PC-3 (cell line): ENCODE measurements around the gene TMEM156. TPM values are rescaled to one million over a fixed set of nuclear protein-coding genes. Genes with fewer than 3 reads are reported as not detected.

ENCODE experiments used
- ATAC-seq: fragments of 200-7000 bp; cut with Tn5 transposase; 2 replicates; pipeline ENCODE4 v1.9.1; 2020; ENCODE audit warnings: mild to moderate bottlenecking, moderate library complexity
- BruUV-seq: library from RNA; stranded (reverse); fragments of 400-500 nt; replicated peaks from 2 replicates; lab custom pipeline; 2021; lab: Mats Ljungman, UMichigan
- CTCF ChIA-PET: fragments of 300-600 bp; sonication (Branson Sonifier 250); formaldehyde crosslinking; loops from one replicate; lab custom pipeline; 2022; ENCODE audit warnings: antibody characterized with exemption; lab: Charles Lee
- POLR2A ChIA-PET: fragments of 300-600 bp; sonication (Branson Sonifier 250); formaldehyde crosslinking; loops from one replicate; lab custom pipeline; 2022; ENCODE audit warnings: antibody characterized with exemption; ENCODE audit not compliant: unreplicated experiment; lab: Charles Lee
- DNase-seq: peaks from one replicate; pipeline ENCODE4 v3.0.0-alpha.2; 2015
- H2AFZ ChIP-seq: fragments of 300-600 bp; sonication (generic); 2 replicates; pipeline ENCODE4 v1.6.0; 2016; ENCODE audit warnings: antibody characterized with exemption, low read length
- H3F3A ChIP-seq: fragments of 300-600 bp; sonication (generic); one replicate; pipeline ENCODE4 v1.6.0; 2017; ENCODE audit warnings: antibody characterized with exemption, low read length, control low read depth, mild to moderate bottlenecking; ENCODE audit not compliant: unreplicated experiment
- H3K27ac ChIP-seq: fragments of 300-600 bp; sonication (generic); 2 replicates; pipeline ENCODE4 v1.5.1; 2016; ENCODE audit warnings: mild to moderate bottlenecking, low read length
- H3K27me3 ChIP-seq: fragments of 300-600 bp; sonication (generic); 2 replicates; pipeline ENCODE4 v1.6.1; 2016; ENCODE audit warnings: low read length, mixed read lengths
- H3K36me3 ChIP-seq: fragments of 300-600 bp; sonication (generic); 2 replicates; pipeline ENCODE4 v1.6.1; 2016; ENCODE audit warnings: low read depth, mixed run types, low read length, mixed read lengths
- H3K4me1 ChIP-seq: fragments of 300-600 bp; sonication (generic); 2 replicates; pipeline ENCODE4 v1.5.1; 2016; ENCODE audit warnings: low read length; ENCODE audit not compliant: insufficient read depth
- H3K4me2 ChIP-seq: fragments of 300-600 bp; sonication (generic); 2 replicates; pipeline ENCODE4 v1.6.0; 2016; ENCODE audit warnings: low read length
- H3K4me3 ChIP-seq: fragments of 300-600 bp; sonication (generic); 2 replicates; pipeline ENCODE4 v1.5.1; 2016; ENCODE audit warnings: mild to moderate bottlenecking, low read length, mixed read lengths
- H3K79me2 ChIP-seq: fragments of 300-600 bp; sonication (generic); 2 replicates; pipeline ENCODE4 v1.6.1; 2017; ENCODE audit warnings: low read length, mixed read lengths
- H3K9ac ChIP-seq: fragments of 300-600 bp; sonication (generic); 2 replicates; pipeline ENCODE4 v1.6.0; 2016; ENCODE audit warnings: mild to moderate bottlenecking, low read length
- H3K9me2 ChIP-seq: fragments of 300-600 bp; sonication (generic); replicated peaks from 2 replicates; pipeline ENCODE4 v1.6.1; 2016; ENCODE audit warnings: mixed run types, low read length, mixed read lengths
- H3K9me3 ChIP-seq: fragments of 300-600 bp; sonication (generic); 2 replicates; pipeline ENCODE4 v1.6.1; 2016; ENCODE audit warnings: low read length, mixed read lengths
- H4K20me1 ChIP-seq: fragments of 300-600 bp; sonication (generic); 2 replicates; pipeline ENCODE4 v1.6.1; 2016; ENCODE audit warnings: low read length, mixed read lengths
- EZH2 ChIP-seq: fragments of 300-600 bp; sonication (generic); IDR thresholded peaks from one replicate; pipeline ENCODE4 v1.6.1; 2017; ENCODE audit warnings: antibody characterized with exemption, mild to moderate bottlenecking, low read length; ENCODE audit not compliant: unreplicated experiment
- EZH2phosphoT487 ChIP-seq: fragments of 300-600 bp; sonication (generic); IDR thresholded peaks from 2 replicates; pipeline ENCODE4 v1.6.1; 2018; ENCODE audit warnings: mild to moderate bottlenecking, antibody characterized with exemption, low read length, borderline replicate concordance
- intact Hi-C: fragments of 100-400 bp; cut with micrococcal nuclease; formaldehyde crosslinking; loops from 2 replicates; pipeline ENCODE4 v1.9.0; 2023
- total RNA-seq: library from RNA; depleted of rRNA; stranded (reverse); fragments of >200 nt; gene quantifications from 2 replicates; pipeline ENCODE4 v1.2.3, GENCODE V29; 2014
- TF ChIP-seq, protein P1 (sequence below): fragments of 300-600 bp; sonication (generic); conservative IDR thresholded peaks from 2 replicates; pipeline ENCODE4 v1.5.1; 2017; ENCODE audit warnings: antibody characterized with exemption, low read depth, mild to moderate bottlenecking, low read length

TMEM156 gene
- total RNA-seq, 1 experiment from 2014 or later: 41.5 TPM

DNA sequence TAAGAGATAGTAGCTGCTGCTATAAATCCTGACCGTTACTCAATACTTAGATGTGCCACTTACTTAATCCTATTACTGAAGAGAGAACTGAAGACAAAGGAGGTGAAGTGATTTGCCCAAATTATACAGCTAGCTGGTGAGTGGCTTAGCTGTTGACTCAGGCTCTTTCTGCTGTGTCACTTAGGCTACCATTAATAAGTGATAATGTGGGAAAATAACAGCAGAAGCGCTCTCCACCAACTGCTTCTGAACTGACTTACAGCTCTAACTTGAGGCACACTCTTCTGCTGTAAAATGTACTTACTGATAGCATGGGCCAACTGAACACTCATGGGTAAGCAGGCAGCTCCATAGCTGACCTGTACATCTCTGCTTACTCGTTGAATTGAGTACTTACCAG, 22.3 kb upstream of the TMEM156 start:
- POLR2A ChIA-PET: interaction anchor here (0.5 kb wide), 1 partner anchor 15 kb away, joined by 4 read pairs; no protein-coding TSS in a partner anchor
- H3K9ac ChIP-seq: no peak overlapping the region
- no TSS peak for BruUV-seq
- H2AFZ ChIP-seq: no peak overlapping the region
- intact Hi-C loops: no loop called here
- H3K79me2 ChIP-seq: peaks cover 98% of the 10 kb centered on the region
- H3K9me2 ChIP-seq: no peaks in the 10 kb centered on the region
- ATAC-seq (no peak), DNase-seq (no peak)
- TF ChIP-seq, protein P1, sequence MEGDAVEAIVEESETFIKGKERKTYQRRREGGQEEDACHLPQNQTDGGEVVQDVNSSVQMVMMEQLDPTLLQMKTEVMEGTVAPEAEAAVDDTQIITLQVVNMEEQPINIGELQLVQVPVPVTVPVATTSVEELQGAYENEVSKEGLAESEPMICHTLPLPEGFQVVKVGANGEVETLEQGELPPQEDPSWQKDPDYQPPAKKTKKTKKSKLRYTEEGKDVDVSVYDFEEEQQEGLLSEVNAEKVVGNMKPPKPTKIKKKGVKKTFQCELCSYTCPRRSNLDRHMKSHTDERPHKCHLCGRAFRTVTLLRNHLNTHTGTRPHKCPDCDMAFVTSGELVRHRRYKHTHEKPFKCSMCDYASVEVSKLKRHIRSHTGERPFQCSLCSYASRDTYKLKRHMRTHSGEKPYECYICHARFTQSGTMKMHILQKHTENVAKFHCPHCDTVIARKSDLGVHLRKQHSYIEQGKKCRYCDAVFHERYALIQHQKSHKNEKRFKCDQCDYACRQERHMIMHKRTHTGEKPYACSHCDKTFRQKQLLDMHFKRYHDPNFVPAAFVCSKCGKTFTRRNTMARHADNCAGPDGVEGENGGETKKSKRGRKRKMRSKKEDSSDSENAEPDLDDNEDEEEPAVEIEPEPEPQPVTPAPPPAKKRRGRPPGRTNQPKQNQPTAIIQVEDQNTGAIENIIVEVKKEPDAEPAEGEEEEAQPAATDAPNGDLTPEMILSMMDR: no peak
- TF ChIP-seq EZH2 (no peak), EZH2phosphoT487 (no peak)
- no peak overlapping the region for H3K27ac ChIP-seq
- H3K36me3 ChIP-seq: no peaks in the 10 kb centered on the region
- H3K27me3 ChIP-seq: no peaks in the 10 kb centered on the region
- CTCF ChIA-PET: no interaction called here
- no peaks in the 10 kb centered on the region for H3K4me1 ChIP-seq
- no peak overlapping the region for H3K4me3 ChIP-seq
- peaks cover 7% of the 10 kb centered on the region; the same call in 1 of the 2 replicates for H4K20me1 ChIP-seq
- no peak overlapping the region for H3K4me2 ChIP-seq
- H3F3A ChIP-seq: no peaks in the 10 kb centered on the region
- H3K9me3 ChIP-seq: no peaks in the 10 kb centered on the region

DNA sequence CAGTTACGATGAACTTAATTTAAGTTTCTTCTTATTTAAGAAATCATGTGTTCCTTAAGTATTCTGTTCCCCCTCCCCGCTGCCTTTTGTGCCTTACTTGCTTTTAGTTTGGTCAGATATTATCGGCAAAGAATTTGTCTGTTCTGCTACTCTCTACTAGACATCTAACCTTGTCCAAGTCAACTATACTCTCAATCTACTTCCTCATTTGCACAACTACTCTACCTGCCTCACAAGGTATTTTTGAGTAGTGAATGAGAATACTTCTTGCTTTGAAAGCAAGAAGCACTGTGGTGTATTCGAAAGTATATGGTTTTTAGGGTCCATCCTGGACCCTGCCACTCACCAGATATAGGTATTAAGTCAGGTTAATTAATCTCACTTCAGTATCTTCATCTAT, 21.8 kb upstream of the TMEM156 start:
- DNase-seq: no peak
- H3K4me2 ChIP-seq: no peak overlapping the region
- intact Hi-C loops: no loop called here
- peaks cover 7% of the 10 kb centered on the region; the same call in 1 of the 2 replicates for H4K20me1 ChIP-seq
- BruUV-seq: no TSS peak
- no peak overlapping the region for H3K9ac ChIP-seq
- no peaks in the 10 kb centered on the region for H3K4me1 ChIP-seq
- peaks cover 98% of the 10 kb centered on the region for H3K79me2 ChIP-seq
- H3K27ac ChIP-seq: no peak overlapping the region
- ATAC-seq: no peak
- H3K36me3 ChIP-seq: 0 out of 2 replicates have a peak, but pooled peaks cover 2% of the 10 kb centered on the region
- no peaks in the 10 kb centered on the region for H3F3A ChIP-seq
- H3K27me3 ChIP-seq: no peaks in the 10 kb centered on the region
- POLR2A ChIA-PET: no interaction called here
- no peak overlapping the region for H3K4me3 ChIP-seq
- H3K9me3 ChIP-seq: no peaks in the 10 kb centered on the region
- TF ChIP-seq EZH2 (no peak), EZH2phosphoT487 (no peak)
- TF ChIP-seq, protein P1: no peak
- CTCF ChIA-PET: no interaction called here
- no peaks in the 10 kb centered on the region for H3K9me2 ChIP-seq
- H2AFZ ChIP-seq: no peak overlapping the region

DNA sequence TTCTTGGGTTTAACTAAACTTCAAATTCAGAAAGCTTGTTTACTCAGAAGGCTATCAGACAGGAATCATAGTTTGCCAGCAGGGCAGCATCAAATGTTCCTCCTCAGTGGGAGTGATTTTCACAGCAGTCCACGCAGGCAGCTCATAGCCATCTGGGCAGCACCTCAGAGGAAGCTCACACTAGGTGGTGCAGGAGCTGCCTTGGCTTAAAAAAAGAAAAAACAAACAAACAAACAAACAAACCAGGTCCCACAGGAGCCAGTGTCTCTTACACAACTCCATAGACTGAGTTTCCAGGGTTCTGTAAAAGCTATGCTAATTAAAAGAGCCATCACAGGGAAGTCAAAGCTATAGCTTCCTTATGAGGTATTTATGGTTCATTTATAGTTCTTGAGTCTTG, 19.3 kb upstream of the TMEM156 start:
- no peak overlapping the region for H3K27ac ChIP-seq
- no peaks in the 10 kb centered on the region for H3K9me3 ChIP-seq
- no peaks in the 10 kb centered on the region for H3F3A ChIP-seq
- intact Hi-C loops: no loop called here
- no peak for DNase-seq
- BruUV-seq: no TSS peak
- TF ChIP-seq, protein P1: no peak
- TF ChIP-seq EZH2phosphoT487 (no peak), EZH2 (no peak)
- H3K4me2 ChIP-seq: no peak overlapping the region
- peaks cover 99% of the 10 kb centered on the region for H3K79me2 ChIP-seq
- CTCF ChIA-PET: no interaction called here
- H3K4me3 ChIP-seq: no peak overlapping the region
- no peak for ATAC-seq
- H2AFZ ChIP-seq: no peak overlapping the region
- no peaks in the 10 kb centered on the region for H3K27me3 ChIP-seq
- peaks cover 19% of the 10 kb centered on the region for H3K4me1 ChIP-seq
- POLR2A ChIA-PET: no interaction called here
- no peak overlapping the region for H3K9ac ChIP-seq
- no peaks in the 10 kb centered on the region for H3K9me2 ChIP-seq
- H4K20me1 ChIP-seq: peaks cover 10% of the 10 kb centered on the region; the same call in 1 of the 2 replicates
- H3K36me3 ChIP-seq: 0 out of 2 replicates have a peak, but pooled peaks cover 4% of the 10 kb centered on the region
